ENCODE data around the gene TMEM150C.

- TF ChIP-seq EP300 (IDR thresholded peaks at IDR 0.05) (no peak), POLR2AphosphoS5 (IDR thresholded peaks at IDR 0.05) (no peak)
- TF ChIP-seq, protein P1, sequence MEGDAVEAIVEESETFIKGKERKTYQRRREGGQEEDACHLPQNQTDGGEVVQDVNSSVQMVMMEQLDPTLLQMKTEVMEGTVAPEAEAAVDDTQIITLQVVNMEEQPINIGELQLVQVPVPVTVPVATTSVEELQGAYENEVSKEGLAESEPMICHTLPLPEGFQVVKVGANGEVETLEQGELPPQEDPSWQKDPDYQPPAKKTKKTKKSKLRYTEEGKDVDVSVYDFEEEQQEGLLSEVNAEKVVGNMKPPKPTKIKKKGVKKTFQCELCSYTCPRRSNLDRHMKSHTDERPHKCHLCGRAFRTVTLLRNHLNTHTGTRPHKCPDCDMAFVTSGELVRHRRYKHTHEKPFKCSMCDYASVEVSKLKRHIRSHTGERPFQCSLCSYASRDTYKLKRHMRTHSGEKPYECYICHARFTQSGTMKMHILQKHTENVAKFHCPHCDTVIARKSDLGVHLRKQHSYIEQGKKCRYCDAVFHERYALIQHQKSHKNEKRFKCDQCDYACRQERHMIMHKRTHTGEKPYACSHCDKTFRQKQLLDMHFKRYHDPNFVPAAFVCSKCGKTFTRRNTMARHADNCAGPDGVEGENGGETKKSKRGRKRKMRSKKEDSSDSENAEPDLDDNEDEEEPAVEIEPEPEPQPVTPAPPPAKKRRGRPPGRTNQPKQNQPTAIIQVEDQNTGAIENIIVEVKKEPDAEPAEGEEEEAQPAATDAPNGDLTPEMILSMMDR (IDR thresholded peaks at IDR 0.05): no peak
Measured at GRCh38 chr4:82510216-82510615, 51.6 kb downstream of the TMEM150C start.
